ENCODE results near the gene RPS21. TPM values are rescaled to one million over a fixed set of nuclear protein-coding genes. Genes with fewer than 3 reads are reported as not detected.

RPS21 gene
- total RNA-seq, 6 experiments from 2014 or later = 1,061 to 1,388 (median 1,229) TPM

DNA sequence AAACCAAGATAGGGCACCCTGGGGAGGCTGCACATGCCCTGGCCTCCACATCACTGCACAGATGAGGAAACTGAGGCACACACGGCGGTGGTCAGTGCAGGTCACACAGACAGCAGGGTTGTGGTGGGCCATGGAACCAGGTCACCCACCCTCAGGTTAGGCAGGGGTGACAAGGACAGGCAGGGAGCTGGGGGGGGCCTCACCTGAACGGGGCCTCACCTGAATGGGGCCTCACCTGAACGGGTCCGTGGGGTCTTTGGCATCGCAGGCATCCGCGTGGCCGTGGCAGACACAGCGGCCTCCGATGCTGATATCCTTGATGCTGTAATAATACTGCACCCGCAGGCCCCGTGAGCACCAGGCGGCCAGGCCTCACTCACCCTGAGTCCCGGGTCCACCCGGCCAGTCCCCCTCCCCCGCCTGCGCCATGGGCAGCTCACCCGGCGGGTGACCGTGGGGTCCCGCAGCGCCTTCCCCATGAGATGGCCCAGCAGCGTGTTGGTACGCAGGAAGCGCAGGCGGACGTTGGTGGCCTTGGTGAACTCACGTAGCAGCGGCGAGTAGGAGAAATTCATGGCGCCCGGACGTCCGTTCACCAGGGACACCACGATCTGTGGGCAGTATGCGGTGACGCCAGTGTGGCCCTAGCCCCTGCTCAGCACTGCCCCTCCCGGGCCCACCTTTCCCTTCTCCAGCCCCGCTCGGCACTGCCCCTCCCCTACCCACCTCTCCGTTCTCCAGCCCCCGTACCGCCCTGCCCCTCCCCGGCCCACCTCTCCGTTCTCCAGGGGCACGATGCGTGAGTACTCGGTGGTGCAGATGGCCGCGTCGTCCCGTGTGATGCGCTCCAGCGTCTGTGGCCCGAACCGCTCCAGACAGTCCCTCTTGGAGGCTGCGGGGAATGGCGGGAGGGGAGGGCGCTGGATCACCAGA, 35.2 kb upstream of the RPS21 start:
- Mint-ChIP-seq H3K27ac (no peak overlapping the region), H3K4me1 (ENCODE audit: low read depth) (peaks cover 6% of the 10 kb centered on the region; the same call in 1 of the 2 replicates), H3K4me3 (no peak overlapping the region), H3K27me3 (ENCODE audit: insufficient read depth) (peaks cover 4% of the 10 kb centered on the region; the same call in 1 of the 2 replicates), H3K36me3 (ENCODE audit: low read depth) (peaks cover 10% of the 10 kb centered on the region), H3K9me3 (peaks cover 11% of the 10 kb centered on the region)
- no peak for DNase-seq
- TF ChIP-seq, protein P1, sequence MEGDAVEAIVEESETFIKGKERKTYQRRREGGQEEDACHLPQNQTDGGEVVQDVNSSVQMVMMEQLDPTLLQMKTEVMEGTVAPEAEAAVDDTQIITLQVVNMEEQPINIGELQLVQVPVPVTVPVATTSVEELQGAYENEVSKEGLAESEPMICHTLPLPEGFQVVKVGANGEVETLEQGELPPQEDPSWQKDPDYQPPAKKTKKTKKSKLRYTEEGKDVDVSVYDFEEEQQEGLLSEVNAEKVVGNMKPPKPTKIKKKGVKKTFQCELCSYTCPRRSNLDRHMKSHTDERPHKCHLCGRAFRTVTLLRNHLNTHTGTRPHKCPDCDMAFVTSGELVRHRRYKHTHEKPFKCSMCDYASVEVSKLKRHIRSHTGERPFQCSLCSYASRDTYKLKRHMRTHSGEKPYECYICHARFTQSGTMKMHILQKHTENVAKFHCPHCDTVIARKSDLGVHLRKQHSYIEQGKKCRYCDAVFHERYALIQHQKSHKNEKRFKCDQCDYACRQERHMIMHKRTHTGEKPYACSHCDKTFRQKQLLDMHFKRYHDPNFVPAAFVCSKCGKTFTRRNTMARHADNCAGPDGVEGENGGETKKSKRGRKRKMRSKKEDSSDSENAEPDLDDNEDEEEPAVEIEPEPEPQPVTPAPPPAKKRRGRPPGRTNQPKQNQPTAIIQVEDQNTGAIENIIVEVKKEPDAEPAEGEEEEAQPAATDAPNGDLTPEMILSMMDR (IDR thresholded peaks at IDR 0.05) = no peak

GRCh38 chr20:62352402-62353288, 34.3 kb upstream of the RPS21 start:
- H3K9me3 Mint-ChIP-seq = peaks cover 11% of the 10 kb centered on the region
- H3K27ac Mint-ChIP-seq = no peak overlapping the region
- no peak overlapping the region for H3K4me3 Mint-ChIP-seq
- H3K36me3 Mint-ChIP-seq (ENCODE audit: low read depth) = peaks cover 10% of the 10 kb centered on the region
- no peak for DNase-seq
- H3K27me3 Mint-ChIP-seq (ENCODE audit: insufficient read depth) = peaks cover 4% of the 10 kb centered on the region; the same call in 1 of the 2 replicates
- H3K4me1 Mint-ChIP-seq (ENCODE audit: low read depth) = peaks cover 6% of the 10 kb centered on the region; the same call in 1 of the 2 replicates
- TF ChIP-seq, protein P1 (IDR thresholded peaks at IDR 0.05) = no peak

- DNase-seq = no peak
- TF ChIP-seq, protein P1 (IDR thresholded peaks at IDR 0.05) = no peak
- peaks cover 4% of the 10 kb centered on the region for H3K36me3 Mint-ChIP-seq (ENCODE audit: low read depth)
- peaks cover 5% of the 10 kb centered on the region for H3K9me3 Mint-ChIP-seq
- H3K4me3 Mint-ChIP-seq = no peak overlapping the region
- H3K27me3 Mint-ChIP-seq (ENCODE audit: insufficient read depth) = no peaks in the 10 kb centered on the region
- no peak overlapping the region for H3K27ac Mint-ChIP-seq
- H3K4me1 Mint-ChIP-seq (ENCODE audit: low read depth) = peaks cover 6% of the 10 kb centered on the region; the same call in 1 of the 2 replicates
These were observed 33.4 kb upstream of the RPS21 start for GRCh38 chr20:62353289-62354030.

GRCh38 chr20:62354031-62354808, 32.7 kb upstream of the RPS21 start:
- TF ChIP-seq, protein P1 (IDR thresholded peaks at IDR 0.05) = no peak
- H3K36me3 Mint-ChIP-seq (ENCODE audit: low read depth) = no peaks in the 10 kb centered on the region

More at GRCh38 chr20:62354031-62354808, 32.7 kb upstream of the RPS21 start:
- Mint-ChIP-seq H3K27me3 (ENCODE audit: insufficient read depth) (no peaks in the 10 kb centered on the region), H3K4me1 (ENCODE audit: low read depth) (peaks cover 6% of the 10 kb centered on the region; the same call in 1 of the 2 replicates), H3K4me3 (no peak overlapping the region), H3K9me3 (no peaks in the 10 kb centered on the region), H3K27ac (no peak overlapping the region)
- no peak for DNase-seq
